Measurements from ENCODE around the gene CXorf66. TPM values are rescaled to one million over a fixed set of nuclear protein-coding genes. Genes with fewer than 3 reads are reported as not detected.
"Not testable (repeated sequence)": the region's sequence is repeated elsewhere in the genome, so short reads cannot be mapped to it uniquely, and the experiment has no call there.

Gene CXorf66
- total RNA-seq (2014; rRNA removed; shearing (Covaris generic)): not detected in 2 replicates
- not detected in 2 replicates for polyA plus RNA-seq (2015; cell fraction: cytosol; rRNA removed)
- polyA plus RNA-seq (2015; cell fraction: nucleus; rRNA removed): not detected in 2 replicates

- in situ Hi-C loops (cut with HindIII; ENCODE audit: low pct_unique_long_range_greater_than_20kb, low sequenced_read_pairs): no loop called here
These were observed at the start of gene CXorf66 for GRCh38 chrX:139965421-139965820. Gene CXorf66, minus strand, starts transcription at chrX:139965521. Its CDS starts 25 bp downstream, at chrX:139965496.

GRCh38 chrX:139982856-139983255, 17.5 kb upstream of the CXorf66 start:
- in situ Hi-C loops (cut with HindIII; ENCODE audit: low pct_unique_long_range_greater_than_20kb, low sequenced_read_pairs): no loop called here
- no peak for DNase-seq (ENCODE audit: low read depth, low spot score)

More at GRCh38 chrX:139965421-139965820, at the start of gene CXorf66:
- no peak for DNase-seq (ENCODE audit: low read depth, low spot score)

- in situ Hi-C loops (cut with HindIII; ENCODE audit: low pct_unique_long_range_greater_than_20kb, low sequenced_read_pairs): no loop called here
- DNase-seq (ENCODE audit: low read depth, low spot score): no peak
These were observed 9.2 kb upstream of the CXorf66 start for GRCh38 chrX:139974471-139974870.

DNA sequence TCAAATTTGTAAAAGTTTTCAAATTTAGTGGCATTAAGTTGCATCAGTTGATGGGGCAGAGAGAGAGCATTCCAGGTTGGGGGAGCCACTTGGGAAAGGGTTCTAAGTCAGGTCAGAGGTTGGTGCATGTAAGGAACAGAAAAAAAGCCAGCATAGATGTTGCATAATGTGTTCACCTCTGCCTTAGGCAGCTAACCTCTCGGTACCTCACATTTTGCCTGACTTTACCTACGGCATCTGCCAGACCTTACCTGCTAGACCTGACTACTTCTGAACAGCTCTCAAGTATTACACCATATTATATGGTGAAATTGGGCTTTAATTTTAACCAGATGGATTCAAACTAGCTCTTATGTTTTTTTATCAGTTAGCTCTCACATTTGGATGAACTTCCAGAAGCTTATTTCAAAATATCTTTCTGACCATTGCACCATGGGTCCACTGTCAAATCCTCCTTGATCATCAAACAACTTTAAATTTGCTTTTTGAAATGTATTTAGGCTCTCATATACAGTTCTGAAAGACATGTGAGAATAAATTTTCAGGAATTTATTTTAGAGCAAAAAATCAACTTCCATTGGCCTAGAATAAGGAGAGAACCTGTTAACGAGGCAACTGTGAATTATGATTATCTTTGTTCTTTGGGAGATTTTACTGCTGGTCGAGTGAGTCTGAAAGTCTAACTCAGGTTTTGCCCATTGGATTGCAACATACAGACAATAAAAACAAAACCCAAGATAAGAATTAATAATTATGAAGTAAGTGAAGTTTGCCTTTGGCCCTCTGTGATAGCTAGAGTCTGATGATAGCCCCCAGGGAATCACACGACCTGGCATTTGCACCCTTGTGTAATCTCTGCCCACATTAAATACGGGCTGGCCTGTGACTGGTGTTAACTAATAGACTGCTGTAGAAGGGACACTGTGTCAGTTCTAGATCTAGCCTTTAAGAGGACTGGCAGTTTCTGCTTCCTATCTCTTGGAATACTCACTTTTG, 7.6 kb upstream of the CXorf66 start:
- no peak for DNase-seq (ENCODE audit: low read depth, low spot score)
- in situ Hi-C loops (cut with HindIII; ENCODE audit: low pct_unique_long_range_greater_than_20kb, low sequenced_read_pairs): no loop called here

- in situ Hi-C loops (cut with HindIII; ENCODE audit: low pct_unique_long_range_greater_than_20kb, low sequenced_read_pairs): no loop called here
- DNase-seq (ENCODE audit: low read depth, low spot score): no peak
These were observed 6.8 kb upstream of the CXorf66 start for GRCh38 chrX:139972113-139972512.

GRCh38 chrX:139971394-139971749, 6.1 kb upstream of the CXorf66 start:
- no peak for DNase-seq (ENCODE audit: low read depth, low spot score)
- in situ Hi-C loops (cut with HindIII; ENCODE audit: low pct_unique_long_range_greater_than_20kb, low sequenced_read_pairs): no loop called here

- in situ Hi-C loops (cut with HindIII; ENCODE audit: low pct_unique_long_range_greater_than_20kb, low sequenced_read_pairs): no loop called here
- peak; percentile 0 for DNase-seq (ENCODE audit: low read depth, low spot score)
These were observed 4.0 kb upstream of the CXorf66 start for GRCh38 chrX:139969286-139969685.

- no peak for DNase-seq (ENCODE audit: low read depth, low spot score)
- in situ Hi-C loops (cut with HindIII; ENCODE audit: low pct_unique_long_range_greater_than_20kb, low sequenced_read_pairs): no loop called here
These were observed 2.4 kb upstream of the CXorf66 start for GRCh38 chrX:139967750-139968149.

DNA sequence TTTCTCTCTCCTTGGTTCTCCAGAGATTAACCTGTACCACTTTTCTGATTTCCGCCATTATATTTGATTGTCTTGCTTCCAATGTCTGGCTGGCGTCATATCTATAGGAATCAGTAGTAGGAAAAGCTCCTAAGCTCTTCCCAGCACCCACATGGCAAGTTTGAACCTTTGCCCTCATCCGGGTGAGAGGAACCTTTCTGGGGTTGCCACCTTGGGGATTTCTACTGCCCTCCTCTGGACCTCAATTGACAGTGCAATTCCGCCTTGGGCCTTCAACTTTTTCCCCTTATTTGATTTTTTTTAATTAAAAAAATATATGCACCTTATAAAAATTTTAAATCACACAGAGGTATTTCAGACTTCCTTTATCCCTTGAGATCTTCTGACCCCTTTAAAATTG, 2.0 kb upstream of the CXorf66 start:
- in situ Hi-C loops (cut with HindIII; ENCODE audit: low pct_unique_long_range_greater_than_20kb, low sequenced_read_pairs): no loop called here
- peak; percentile 48 for DNase-seq (ENCODE audit: low read depth, low spot score)

DNA sequence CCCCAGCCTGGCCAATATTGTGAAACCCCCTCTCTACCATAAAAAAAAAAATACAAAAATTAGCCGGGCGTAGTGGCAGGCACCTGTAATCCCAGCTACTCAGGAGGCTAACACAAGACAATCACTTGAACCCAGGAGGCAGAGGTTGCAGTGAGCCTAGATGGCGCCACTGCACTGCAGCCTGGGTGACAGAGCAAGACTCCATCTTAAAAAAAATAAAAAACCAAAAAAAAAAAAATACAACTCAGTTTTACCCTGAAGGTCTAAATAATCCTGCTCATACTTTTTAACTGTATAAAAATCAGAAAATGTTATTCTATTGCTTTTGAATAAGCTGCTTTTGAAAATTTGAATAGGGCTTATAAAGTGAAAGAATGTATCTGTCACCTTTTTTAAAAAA, 838 bp upstream of the CXorf66 start:
- DNase-seq (ENCODE audit: low read depth, low spot score): peak; percentile 4
- in situ Hi-C loops (cut with HindIII; ENCODE audit: low pct_unique_long_range_greater_than_20kb, low sequenced_read_pairs): not testable (repeated sequence)

GRCh38 chrX:139961091-139961490, 4.2 kb downstream of the CXorf66 start:
- DNase-seq (ENCODE audit: low read depth, low spot score); in situ Hi-C loops (cut with HindIII; ENCODE audit: low pct_unique_long_range_greater_than_20kb, low sequenced_read_pairs): not testable (repeated sequence)

DNA sequence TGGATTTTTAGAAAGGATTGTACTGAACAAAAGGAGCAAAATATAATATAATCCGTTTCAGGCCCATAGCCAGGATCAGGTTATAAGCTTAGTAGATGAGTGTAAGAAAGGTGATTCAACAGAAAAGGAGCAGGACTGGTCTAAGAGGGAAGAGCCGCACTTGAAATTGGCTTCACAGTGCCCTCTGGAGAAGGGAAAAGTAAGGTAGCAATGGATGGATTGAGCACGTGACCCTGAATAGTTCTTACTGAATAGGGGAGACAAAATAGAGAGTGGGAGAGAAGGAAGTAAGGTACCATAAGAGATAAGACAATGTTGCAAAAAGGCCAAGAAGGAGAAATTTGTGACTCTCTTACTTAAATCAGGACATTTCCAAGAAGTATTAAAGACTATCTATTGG, 15.6 kb downstream of the CXorf66 start:
- in situ Hi-C loops (cut with HindIII; ENCODE audit: low pct_unique_long_range_greater_than_20kb, low sequenced_read_pairs): no loop called here
- no peak for DNase-seq (ENCODE audit: low read depth, low spot score)

DNA sequence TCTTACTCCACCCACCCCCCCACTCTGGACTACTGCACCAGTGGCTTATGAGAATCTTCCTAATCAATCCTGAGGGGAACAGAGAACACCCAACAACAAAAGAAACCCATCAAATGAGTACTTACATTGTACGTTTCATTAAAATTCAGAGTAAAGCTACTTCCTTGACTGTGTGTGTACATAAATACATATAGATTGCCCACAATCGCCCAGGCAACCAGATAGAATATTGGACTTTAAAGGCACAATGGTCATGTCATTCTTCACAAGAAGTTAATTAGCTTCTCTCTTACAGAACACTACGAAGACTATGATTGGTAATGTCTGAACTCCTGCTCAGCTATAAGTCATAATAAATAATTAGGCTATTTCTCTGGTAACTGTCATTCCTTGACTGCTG, 20.2 kb downstream of the CXorf66 start:
- in situ Hi-C loops (cut with HindIII; ENCODE audit: low pct_unique_long_range_greater_than_20kb, low sequenced_read_pairs): no loop called here
- DNase-seq (ENCODE audit: low read depth, low spot score): no peak

DNA sequence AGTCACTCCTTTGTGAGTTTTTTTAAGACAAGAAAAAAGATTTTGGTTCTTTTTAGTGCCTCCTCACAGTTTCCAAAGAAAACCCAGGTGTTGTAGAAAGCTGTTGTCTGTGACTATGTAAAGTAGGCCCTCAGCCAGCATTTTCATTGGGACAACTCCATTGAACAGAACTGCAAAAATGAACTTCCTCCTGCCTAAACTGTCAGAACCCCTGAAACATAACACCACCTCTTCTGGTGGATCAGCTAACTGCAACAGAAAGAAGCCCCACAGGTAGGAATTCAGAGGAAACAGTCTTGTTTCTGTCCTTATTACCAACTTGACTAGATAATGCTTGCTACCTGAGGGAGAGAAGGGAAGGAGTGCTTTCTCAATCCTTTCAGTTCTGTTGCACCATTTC, 29.1 kb downstream of the CXorf66 start:
- in situ Hi-C loops (cut with HindIII; ENCODE audit: low pct_unique_long_range_greater_than_20kb, low sequenced_read_pairs): no loop called here
- DNase-seq (ENCODE audit: low read depth, low spot score): peak; percentile 2

DNA sequence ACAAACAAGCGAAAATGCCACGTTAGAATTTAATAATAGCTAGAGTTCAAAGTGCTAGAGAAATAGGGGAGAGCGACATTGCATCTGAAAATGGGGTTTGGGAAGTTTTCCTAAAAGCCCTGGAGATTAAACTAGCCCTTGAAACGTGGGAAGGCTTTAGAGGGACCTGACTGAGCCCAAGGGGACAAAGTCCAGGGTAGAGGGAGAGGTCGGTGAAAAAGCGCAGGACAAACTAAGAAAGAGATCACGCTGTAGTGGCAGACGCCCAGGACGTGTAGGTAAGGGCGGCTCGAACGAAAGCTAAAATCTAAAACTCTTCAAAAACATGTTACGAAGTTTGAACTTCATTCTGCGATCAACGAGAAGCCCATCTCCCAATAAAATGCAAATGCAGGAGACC, 31.4 kb downstream of the CXorf66 start:
- in situ Hi-C loops (cut with HindIII; ENCODE audit: low pct_unique_long_range_greater_than_20kb, low sequenced_read_pairs): no loop called here
- DNase-seq (ENCODE audit: low read depth, low spot score): no peak

GRCh38 chrX:139932901-139933796, 32.2 kb downstream of the CXorf66 start, which contains the start of gene ATP11C:
Gene ATP11C, minus strand, starts transcription at chrX:139933053. Its CDS starts 1,011 bp downstream, at chrX:139932042.
- peak; percentile 83 for DNase-seq (ENCODE audit: low read depth, low spot score)
- in situ Hi-C loops (cut with HindIII; ENCODE audit: low pct_unique_long_range_greater_than_20kb, low sequenced_read_pairs): no loop called here

GRCh38 chrX:139932073-139932900, 33.0 kb downstream of the CXorf66 start:
- in situ Hi-C loops (cut with HindIII; ENCODE audit: low pct_unique_long_range_greater_than_20kb, low sequenced_read_pairs): no loop called here
- peak; percentile 9 for DNase-seq (ENCODE audit: low read depth, low spot score)
